DMS114 treated with DMSO at 0.1 percent for 48 hours (cell line): Measurements from ENCODE around the gene ELOVL3.
"Not testable (repeated sequence)": the region's sequence is repeated elsewhere in the genome, so short reads cannot be mapped to it uniquely, and the experiment has no call there.

Source experiments
- DNase-seq: peaks from one replicate; lab custom pipeline; 2025; ENCODE audit not compliant: unreplicated experiment; lab: John Stamatoyannopoulos, UW

ELOVL3 gene

GRCh38 chr10:102247734-102248133 is 21.6 kb downstream of the ELOVL3 start:
- DNase-seq = no peak

DNA sequence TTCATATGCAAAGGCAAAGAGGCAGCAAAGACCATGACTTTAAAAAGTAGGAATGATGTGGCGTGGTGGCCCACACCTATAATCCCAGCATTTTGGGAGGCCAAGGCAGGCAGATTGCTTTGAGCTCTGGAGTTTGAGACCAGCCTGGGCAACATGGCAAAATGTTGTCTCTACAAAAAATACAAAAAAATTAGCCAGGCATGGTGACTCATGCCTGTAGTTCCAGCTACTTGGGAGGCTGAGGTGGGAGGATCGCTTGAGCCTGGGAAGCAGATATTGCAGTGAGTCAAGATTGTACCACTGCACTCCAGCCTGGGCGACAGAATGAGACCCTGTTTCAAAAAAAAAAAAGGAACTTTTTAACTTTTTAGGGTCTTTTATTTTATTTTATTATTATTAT is 26.4 kb downstream of the ELOVL3 start:
- DNase-seq = not testable (repeated sequence)

DNA sequence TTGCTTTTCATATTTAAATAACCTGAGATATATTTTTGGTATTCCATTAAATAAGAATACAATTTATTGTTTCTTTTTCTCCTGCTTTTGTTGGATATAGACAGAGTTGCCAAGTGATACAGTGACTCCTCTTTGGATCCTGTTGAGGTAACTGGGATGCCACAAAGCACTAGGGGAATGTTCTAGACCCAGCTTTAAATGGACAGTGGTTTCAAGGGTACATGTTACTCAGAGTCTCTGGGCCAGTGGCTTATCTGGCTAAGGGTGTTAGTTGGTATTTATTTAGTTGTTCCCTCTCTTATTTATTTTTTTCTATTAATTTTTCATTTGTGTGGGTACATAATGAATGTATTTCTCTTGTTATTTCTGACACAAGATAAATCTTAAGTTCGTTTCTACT is 28.3 kb downstream of the ELOVL3 start:
- no peak for DNase-seq

GRCh38 chr10:102255404-102255803 is 29.3 kb downstream of the ELOVL3 start:
- DNase-seq = no peak

- no peak for DNase-seq
Observed at GRCh38 chr10:102261196-102261595, 35.1 kb downstream of the ELOVL3 start.

- no peak for DNase-seq
Observed at GRCh38 chr10:102261842-102262241, 35.7 kb downstream of the ELOVL3 start.

DNA sequence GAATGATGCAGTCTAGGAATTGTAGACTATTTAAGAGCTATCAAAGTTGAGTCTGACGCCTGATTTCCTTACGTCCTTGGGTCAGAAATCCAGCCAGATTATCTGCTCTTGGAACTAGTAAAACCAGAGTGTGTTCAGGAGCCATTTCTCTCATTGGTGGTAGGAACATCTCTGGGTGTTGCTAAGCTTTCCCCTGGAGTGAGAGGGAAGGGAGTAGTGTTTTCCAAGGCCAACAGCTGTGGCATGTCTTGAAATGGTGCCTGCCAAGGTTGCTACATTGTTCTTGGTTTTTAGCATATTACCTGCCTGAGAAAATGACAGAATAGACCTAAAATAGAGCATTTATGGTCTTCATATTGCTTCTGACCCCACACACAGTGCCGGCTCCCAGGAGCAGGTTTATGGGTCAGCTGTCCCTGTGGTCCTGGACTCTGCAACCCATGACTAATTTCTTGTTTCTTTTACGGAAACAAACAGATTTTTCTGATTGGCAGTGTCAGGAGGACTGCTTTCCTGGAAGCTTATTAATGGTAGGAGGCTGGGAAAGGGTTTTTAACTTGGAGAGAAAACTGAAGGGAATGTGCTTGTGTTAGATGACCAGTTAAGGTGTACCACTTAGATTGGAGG is 36.8 kb downstream of the ELOVL3 start:
- no peak for DNase-seq

DNA sequence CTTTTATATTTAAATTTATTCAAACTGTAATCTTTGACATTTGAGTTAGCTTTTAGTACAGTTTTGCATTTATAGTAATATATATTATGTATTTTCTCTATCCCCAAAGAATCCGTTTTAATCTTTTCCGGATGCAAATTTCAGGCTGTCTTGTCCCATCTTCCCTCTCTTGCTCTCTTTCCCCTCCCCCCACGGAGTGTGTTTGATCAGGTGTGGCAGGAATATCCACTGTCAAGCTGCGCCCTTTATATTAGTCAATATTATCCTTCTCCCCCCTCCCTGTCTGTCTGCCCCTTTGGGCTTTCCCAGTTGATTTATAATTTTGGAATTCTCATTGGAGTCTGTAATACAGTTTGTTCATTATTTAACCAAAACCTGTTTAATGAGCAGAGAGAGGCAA is 38.3 kb downstream of the ELOVL3 start:
- no peak for DNase-seq

- DNase-seq = no peak
Observed at GRCh38 chr10:102266670-102267069, 40.6 kb downstream of the ELOVL3 start.

DNA sequence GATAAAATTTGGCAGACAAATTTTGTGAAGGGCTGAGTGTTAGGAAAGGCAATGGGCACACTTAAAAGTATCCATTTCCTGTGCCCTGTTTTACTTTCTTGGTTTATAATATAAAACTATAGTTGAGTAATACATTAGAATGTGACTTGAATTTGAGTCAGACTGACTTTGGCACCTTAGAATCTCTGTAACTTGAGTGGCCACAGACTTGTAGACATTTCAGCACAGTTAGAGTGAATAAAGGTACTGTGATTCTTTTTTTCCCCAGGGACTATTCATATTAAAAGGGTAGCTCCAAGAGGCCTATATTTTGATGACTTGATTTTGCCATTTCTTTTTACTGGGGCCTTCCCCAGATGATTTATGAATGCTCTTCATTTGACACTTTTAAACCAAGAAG is 41.6 kb downstream of the ELOVL3 start:
- DNase-seq = no peak

DNA sequence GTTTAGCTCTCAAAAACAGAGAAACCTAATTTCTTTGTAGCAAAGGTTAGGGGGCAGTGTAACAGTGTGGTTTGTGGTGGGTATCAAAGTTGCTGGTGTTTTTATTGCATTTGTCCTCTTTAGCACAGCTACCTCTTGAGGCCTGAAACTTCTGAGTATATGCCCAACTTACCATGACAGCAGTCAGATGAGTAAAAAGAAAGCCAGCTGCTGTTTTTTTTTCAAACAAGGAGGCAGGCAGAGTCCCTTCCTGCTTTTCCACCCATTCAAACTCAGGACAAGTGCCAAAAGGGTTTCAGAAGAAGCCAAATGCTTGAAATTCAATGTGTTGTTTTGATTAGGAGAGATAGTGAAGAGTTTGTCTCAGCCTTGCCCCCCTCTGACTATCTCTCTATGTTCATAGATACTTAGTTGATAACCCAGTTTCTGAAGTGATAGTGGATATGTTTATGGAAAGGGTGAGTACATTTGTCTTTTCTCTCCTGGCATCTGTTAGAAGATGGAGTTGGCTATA is 42.3 kb downstream of the ELOVL3 start:
- DNase-seq = no peak

- no peak for DNase-seq
Observed at GRCh38 chr10:102269017-102269416, 42.9 kb downstream of the ELOVL3 start.

DNA sequence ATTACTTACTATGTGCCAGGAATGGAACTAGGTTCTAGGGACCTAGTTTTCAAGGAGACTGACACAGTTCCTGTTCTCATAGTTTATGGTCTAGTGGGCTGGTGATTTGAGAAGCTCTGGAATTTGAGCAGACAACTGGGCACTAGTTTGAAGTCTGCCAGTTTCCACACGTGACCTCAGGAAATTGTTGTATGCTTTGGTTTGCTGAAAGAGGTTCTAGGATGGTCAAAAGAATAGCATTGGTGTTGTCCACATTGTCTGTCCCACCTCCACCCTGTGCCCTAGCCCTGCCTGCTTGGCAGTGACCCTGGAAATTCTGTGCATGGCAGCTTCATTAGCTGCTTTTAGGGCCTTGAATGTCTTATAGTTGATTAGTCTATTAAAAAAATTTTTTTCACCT is 48.0 kb downstream of the ELOVL3 start:
- no peak for DNase-seq

DNA sequence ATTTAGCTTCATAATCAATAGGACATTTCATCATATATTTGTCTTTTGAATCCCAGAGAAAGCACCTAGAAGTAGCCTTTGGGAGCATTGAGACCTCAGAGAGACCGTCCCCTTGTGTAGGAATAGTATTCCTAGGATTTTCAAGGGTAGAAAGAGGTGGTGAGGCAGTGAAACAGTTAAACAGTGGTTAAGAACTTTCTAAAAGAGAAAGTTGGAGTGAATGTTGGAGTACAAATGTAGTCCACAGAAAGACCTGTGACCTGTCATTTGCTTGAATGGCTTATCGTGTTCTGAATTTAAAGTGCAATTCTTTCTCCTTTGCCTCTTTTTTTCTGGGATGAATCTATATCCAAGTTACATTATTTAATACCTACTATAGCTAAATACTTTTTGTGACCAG is 49.2 kb downstream of the ELOVL3 start:
- no peak for DNase-seq

DNA sequence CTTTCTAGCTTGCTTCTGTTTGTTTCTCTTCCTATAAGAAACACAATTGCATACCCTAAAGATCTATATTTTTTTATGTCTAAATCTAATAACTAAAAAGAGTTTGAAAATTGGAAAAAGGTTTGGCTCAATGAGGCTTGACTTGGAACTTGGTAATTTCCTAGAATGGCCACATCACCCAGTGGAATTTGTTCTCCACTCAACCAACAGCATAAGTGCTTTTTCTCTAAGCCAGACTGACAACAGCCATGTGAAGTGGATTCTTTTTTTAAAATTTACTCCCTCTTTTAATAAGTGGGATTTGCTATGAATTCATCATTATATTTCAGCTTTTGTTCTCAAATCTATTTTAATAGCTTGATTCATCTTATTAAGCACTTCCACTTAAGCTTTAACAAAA is 53.0 kb downstream of the ELOVL3 start:
- no peak for DNase-seq
